Stimulated activated CD8-positive, alpha-beta memory T cell treated with anti-CD3 and anti-CD28 coated beads, Interleukin-7, amount 100 ng/mL, for 1 hour (primary cell): ENCODE results near the gene URB1.
A peak's percentile ranks its signal among the peaks of the same experiment; 100 is the strongest.
"Not testable (repeated sequence)": the region's sequence is repeated elsewhere in the genome, so short reads cannot be mapped to it uniquely, and the experiment has no call there.

Source experiments
- DNase-seq, 2 donors: peaks; one replicate each; pipeline ENCODE4 v3.0.0-alpha.2; 2020; ENCODE audit warnings: low read depth in 2 of 2

Gene URB1

DNA sequence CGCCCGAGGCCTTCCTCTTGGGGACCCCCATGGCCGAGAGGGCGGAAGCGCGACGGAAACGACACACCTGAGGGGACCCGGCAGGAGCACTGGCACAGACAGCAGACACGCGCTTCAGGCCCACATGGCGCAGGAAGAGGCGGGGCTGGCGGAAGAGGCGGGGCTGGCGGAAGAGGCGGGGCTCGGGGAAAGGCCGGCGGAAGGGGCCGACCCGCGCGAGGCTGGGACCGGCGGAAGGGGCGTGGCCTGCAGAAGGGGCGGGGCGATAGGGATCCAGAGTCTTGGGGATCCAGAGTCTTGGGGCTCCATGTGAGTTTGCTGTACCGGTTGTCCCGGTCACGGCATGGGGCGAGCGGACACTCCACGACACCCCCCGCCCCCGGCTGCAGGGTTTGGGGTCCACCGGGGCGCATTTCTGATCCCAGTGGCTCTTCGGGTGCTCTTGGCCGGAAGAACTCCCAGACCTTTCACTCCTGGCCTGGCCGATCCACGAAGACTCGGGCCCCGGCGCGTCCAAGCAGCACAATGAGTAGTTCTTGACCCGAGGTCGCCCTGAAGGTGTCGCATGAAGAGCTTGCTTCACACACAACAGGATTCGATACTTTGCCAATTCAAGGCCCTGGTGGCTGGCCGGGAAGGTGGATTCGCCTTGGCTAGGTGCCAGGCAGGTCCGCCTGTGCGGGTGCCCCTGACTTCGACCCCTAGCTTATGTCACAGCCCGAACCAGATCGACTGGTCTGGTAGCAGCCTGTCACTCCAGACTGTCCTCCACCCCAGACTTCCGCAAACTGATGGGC is at the start of gene URB1:
Gene URB1 (minus strand): TSS at position 133 of the 797 bp plus-strand sequence. CDS start 102 bp downstream, at position 31.
- DNase-seq = peak; percentile 92 to 95

GRCh38 chr21:32437729-32438128 is 44.9 kb upstream of the URB1 start:
- DNase-seq = no peak

DNA sequence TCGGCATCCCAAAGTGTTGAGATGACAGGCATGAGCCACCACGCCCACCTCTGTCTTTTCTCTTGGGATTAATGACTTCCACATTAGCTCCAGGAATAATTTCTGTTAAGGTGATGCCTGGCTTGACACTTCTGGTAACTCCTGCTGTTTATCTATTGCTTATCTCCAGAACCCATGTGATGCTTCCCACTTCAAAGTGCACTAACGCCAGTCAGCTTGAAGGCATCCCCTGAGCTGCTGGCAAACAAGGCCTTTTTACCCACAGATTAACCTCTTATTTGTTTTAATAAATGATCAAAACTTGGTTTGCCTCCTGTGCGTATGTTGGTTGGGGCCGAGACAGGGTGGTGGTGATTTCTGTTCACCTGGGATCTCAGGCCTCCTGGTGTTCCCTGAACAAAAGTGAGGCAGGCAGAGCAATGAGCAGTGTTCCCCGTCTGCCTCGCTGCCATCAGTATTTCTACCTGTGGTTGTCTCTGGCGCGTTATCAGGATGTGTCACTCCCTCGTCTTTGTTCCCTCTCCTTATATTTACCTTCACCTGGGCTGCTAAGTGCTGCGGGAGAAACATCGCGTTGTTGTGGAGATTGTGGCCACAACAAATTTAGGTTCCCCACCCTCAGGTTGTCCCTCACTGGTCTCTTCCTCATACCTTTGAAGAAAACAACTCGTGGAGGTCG is 40.3 kb upstream of the URB1 start:
- not testable (repeated sequence) for DNase-seq

DNA sequence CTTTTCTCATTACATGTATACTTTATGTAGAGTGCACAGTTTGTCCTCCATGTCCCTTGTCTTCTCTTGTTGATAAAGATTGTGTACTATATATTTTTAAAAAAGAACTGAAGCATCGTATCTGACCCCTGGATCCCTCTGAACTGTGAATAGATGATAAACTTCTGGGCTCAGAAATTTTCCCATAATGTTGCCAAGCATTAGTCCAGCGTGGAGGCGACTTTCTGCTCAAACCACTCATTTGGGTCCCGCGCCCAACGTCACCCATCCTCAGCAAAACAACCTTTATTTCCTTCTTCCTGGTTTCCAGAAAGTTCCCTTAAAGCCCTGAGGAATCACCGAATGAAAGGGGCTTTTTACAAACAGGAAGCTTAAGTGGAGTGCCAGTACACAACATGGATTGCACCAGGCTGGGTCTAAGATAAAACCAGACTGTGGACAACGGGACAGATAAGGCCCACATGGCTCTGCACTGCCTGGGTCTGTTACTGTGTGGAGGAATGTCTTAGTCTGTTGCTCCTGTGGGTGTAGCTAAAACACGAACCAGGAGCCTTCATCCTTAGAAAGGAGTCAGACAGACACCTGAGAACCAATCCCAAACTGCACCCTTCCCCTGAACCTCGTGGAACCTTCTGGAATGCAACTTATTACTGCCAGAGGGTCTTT is 35.3 kb upstream of the URB1 start:
- no peak for DNase-seq

GRCh38 chr21:32426592-32427051 is 33.8 kb upstream of the URB1 start:
- DNase-seq = no peak

GRCh38 chr21:32426066-32426465 is 33.3 kb upstream of the URB1 start:
- no peak for DNase-seq

DNA sequence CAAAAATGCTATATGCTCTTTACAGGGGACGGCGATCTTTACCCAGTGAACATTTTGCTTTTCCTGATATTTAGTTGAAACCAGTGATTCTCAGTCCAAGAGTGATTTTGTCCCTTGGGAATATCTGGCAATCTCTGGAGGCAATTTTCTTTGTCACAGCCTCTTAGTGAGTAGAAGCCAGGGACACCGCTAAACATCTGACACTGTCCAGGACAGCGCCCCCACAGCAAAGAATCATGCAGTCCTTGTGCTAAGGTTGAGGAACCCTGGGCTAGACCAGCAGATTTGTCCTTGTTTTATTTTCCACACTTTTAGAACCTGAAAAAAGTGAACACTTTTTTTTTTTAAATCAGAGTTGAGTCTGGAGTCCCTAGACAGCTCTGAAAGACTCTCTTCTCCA is 32.8 kb upstream of the URB1 start:
- no peak for DNase-seq

- no peak for DNase-seq
Observed at GRCh38 chr21:32424674-32425073, 31.9 kb upstream of the URB1 start.

DNA sequence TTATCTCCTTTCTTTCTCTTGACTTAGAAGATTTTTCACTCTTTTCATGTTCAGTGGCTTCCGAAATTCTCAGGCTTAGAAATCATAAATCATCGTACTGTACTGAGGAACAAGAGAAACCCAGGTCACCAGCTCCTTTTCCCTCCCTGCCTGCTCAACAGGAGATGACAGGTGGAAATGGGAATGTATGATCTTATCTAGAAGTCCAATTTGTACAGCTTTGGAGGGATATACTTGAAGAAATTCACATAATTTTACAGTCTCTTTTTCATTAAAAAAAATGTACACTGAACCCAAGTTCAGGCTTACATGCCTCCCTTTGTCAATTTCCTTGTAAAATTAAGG is 31.4 kb upstream of the URB1 start:
- DNase-seq = no peak

DNA sequence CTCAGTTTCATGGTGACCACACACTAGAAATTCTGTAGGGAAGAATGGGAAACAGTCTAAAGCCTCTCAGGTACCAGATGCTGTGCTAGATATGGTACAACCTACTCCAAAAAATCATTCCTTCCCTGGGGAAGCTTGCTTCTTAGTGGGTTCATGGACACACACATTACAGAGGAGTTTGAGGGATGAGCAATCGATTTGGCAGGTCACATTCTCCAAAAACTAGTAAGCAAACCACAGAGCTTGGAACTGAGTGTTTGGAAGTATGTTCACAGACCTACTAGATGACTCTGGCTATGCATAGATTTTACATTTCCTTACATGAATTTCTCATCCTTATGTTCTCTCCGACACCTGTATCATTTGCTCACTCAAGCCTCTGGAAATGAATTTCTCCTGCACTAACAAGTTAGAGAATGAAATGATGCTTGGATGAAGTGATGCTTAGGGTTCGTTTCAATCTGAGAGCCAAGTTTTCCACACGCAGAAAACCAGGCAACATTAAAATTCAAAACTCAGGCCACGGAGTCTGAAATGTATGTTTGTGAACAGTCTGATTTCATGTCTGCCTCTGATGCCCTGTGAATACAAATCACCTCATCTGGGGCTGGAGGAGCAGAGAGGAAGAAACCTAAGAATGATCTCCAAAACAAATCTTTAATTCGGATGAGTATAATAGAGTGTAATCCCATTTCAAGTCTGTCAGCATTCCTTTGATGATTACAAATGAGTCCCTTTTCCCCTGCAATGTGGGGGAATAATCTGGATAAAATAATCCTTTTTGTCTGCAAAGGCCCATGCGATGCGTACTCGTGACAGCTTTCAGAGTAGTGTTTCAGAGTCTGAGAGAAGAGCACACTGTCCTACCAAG is 30.7 kb upstream of the URB1 start:
- no peak for DNase-seq

- no peak for DNase-seq
Observed at GRCh38 chr21:32422064-32422463, 29.3 kb upstream of the URB1 start.

DNA sequence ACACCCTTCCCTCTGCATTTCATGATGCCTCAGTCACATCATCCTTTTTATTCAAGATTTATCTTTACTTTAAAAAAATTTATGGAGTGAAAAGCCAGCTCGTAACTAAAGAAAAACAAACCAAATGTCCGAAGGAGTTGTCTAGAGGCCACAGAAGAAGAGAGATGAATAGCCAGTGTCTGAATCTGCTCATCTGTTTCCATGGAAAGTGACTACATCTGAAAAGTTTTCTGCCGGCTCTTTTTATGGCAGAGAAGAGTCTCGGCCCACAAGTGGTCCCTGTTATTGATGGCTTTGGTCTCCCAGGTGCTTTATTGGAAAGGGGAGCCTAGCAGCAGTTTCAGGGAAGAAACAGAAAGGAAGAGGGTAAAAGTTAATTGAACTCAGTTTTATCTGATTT is 25.3 kb upstream of the URB1 start:
- DNase-seq = no peak

DNA sequence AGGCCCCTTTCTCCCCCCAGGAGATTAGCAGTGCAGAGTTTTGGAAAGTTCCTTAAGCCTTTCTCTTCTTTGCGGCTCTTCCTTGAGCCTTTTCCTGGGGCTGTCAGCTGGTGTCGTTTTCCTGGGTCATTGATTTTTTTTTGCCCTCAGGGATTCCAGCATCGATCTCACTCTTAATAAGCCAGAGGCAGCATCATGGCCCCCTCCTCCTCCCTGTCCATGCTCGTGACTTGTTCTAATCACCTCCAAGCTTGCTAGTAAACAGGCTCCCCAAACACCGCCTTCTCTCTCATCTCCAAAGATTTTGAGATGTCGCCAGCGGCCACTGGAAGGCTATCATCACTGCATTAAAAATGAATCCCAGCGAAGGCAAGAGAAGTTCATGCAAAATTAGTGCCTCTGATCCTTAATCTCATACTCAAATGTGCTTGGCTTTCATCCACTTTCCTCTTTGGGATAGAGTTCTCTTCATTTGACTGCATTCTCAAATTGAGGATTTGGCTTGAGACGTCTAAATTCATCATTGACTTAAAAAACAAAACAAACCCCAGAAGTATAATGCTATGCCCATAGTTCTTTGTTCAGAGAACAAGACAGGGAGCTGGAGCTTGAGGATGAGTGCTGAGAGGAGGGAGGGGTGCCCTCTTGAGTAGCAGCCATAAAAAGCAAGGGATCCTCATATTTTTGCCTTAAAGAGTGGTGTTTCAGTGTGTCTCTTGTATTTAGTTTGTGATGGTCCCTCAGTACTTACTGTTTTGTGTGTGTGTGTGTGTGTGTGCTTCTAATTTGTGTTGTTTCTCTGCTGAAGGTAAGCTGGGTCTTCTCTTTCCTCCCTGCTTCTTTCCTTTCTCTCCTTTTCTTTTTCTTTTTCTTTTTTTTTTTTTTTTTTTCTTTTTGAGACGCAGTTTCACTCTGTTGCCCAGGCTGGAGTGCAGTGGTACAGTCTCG is 22.9 kb upstream of the URB1 start:
- DNase-seq = no peak

GRCh38 chr21:32414579-32415358 is 22.0 kb upstream of the URB1 start:
- DNase-seq = no peak

DNA sequence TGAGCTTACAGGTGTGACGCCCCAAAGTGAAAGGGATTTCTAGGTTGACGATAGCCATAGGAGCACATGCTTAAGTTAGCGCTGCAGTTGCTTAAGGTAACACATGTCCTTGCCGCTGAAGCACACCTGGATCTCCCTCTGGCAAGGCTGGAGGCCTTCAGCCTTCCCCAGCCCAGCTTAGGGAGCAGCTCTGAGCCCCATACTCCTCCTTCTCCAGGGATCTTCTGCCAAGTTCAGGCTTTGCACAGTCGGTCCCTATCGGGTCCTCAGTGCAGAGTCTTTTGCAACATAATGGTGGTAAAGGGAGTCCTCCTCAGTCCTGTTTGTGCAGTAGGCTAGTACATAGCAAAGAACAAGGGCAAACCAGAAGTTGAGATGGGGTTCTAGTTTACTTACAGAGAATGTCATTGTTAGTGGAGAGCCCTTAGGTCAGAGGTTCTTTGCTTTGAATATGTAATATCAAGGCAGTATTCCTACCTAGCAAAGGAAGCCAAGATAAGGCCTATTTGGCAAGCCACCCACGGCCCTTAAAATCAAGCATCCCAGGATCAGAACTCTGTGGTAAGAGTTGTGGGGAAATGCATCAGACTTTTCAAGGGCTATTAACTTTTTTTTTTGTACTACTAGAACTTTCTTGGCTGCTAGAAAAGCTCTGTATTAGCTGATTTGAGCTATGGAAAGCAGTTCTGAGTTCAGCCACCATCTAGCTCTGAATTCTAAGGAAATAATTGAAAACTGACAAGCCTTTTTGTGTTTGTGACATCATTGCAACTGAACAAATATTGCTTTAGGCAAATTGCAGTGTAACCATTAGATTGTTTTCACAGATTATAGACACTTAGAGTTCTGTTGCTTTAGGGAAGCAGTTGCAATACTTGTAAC is 21.1 kb upstream of the URB1 start:
- no peak for DNase-seq

DNA sequence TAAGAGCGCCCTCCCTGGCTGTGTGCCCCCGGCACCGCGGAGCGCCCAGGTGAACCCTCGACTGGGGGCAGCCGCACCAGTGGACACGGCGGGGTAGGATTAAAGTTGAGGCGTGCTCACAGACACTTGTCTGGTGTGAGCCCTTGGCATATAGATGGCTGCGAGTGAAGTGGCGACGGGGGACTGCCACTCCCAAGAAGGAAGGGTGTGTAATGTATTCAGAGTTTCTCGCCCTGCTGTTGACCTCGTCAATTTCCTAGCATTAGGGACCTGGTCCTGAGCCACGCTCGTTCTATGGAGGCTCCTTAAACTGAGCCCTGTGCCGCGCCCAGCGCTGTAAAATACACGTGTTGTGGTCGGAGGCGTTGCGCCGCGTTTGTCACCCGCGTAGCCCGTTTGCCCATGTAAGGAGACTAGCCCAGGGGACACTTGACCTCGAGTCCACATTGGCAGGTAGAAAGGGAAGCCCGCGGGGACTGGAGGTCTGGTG is 20.2 kb upstream of the URB1 start:
- DNase-seq = no peak

GRCh38 chr21:32412162-32413014 is 19.6 kb upstream of the URB1 start, which contains the start of gene EVA1C:
Gene EVA1C (plus strand): TSS chr21:32412706. CDS start chr21:32412854, 148 bp downstream.
- peak in 1 of 2 donors; percentile 56 for DNase-seq
